Activated CD8-positive, alpha-beta memory T cell treated with anti-CD3 and anti-CD28 coated beads for 36 hours (primary cell): ENCODE data around the gene EPOP. TPM values are rescaled to one million over a fixed set of nuclear protein-coding genes. Genes with fewer than 3 reads are reported as not detected.

ENCODE experiments used
- CTCF ChIA-PET: fragments of 350-600 bp; sonication (Branson Sonifier 250); formaldehyde crosslinking; loops from one replicate; lab custom pipeline; 2021; ENCODE audit warnings: antibody characterized with exemption; lab: Charles Lee
- POLR2A ChIA-PET: fragments of 350-600 bp; sonication (Branson Sonifier 250); formaldehyde crosslinking; loops from one replicate; lab custom pipeline; 2021; ENCODE audit warnings: antibody characterized with exemption; lab: Charles Lee
- total RNA-seq, 2 experiments: library from RNA; stranded (reverse); gene quantifications; one replicate each; pipeline ENCODE4 v1.2.3, GENCODE V29; 2021

The EPOP gene
- total RNA-seq, 2 experiments from 2014 or later, result 56.1 to 56.7 TPM

GRCh38 chr17:38709104-38709820, 34.5 kb upstream of the EPOP start:
- POLR2A ChIA-PET, result interaction anchor here (1.6 kb wide), 1 partner anchor 10 kb away, joined by 9 read pairs; no protein-coding TSS in a partner anchor

GRCh38 chr17:38707678-38708351, 33.1 kb upstream of the EPOP start:
- ChIA-PET POLR2A (interaction anchor here (0.9 to 2.3 kb wide), 2 partner anchors 12 to 44 kb away, joined by 3 to 6 read pairs; partner anchors contain the start of gene PSMB3), CTCF (interaction anchor here (1.3 to 4.0 kb wide), 5 partner anchors 12 to 33 kb away, joined by 3 to 20 read pairs (median 7); partner anchors contain the start of gene EPOP)

More at GRCh38 chr17:38709104-38709820, 34.5 kb upstream of the EPOP start:
- CTCF ChIA-PET, result interaction anchor here (1.0 to 4.0 kb wide), 5 partner anchors 19 to 33 kb away, joined by 3 to 20 read pairs (median 7); no protein-coding TSS in a partner anchor

- CTCF ChIA-PET, result interaction anchor here (1.3 to 4.0 kb wide), 7 partner anchors 9 to 39 kb away, joined by 3 to 20 read pairs (median 5); partner anchors contain the start of gene EPOP
- POLR2A ChIA-PET, result interaction anchor here (0.7 to 2.3 kb wide), 6 partner anchors 10 to 46 kb away, joined by 3 to 13 read pairs (median 5); partner anchors contain the start of genes CISD3 and PSMB3
Observed at GRCh38 chr17:38706505-38707216, 31.9 kb upstream of the EPOP start.

GRCh38 chr17:38705803-38706504, 31.2 kb upstream of the EPOP start:
- ChIA-PET CTCF (interaction anchor here (1.1 to 4.0 kb wide), 9 partner anchors 9 to 147 kb away, joined by 3 to 20 read pairs (median 3); partner anchors contain the start of gene EPOP), POLR2A (interaction anchor here (0.7 to 3.6 kb wide), 10 partner anchors 10 to 148 kb away, joined by 3 to 17 read pairs (median 4); partner anchors contain the start of gene CISD3)

GRCh38 chr17:38705523-38705802, 30.7 kb upstream of the EPOP start:
- ChIA-PET POLR2A (interaction anchor here (0.7 to 3.6 kb wide), 8 partner anchors 11 to 164 kb away, joined by 3 to 17 read pairs (median 4); partner anchors contain the start of gene LASP1), CTCF (interaction anchor here (1.1 to 4.0 kb wide), 7 partner anchors 14 to 147 kb away, joined by 3 to 20 read pairs (median 4); partner anchors contain the start of gene EPOP)

- POLR2A ChIA-PET, result interaction anchor here (0.7 to 3.6 kb wide), 8 partner anchors 12 to 165 kb away, joined by 3 to 17 read pairs (median 4); partner anchors contain the start of gene LASP1
- CTCF ChIA-PET, result interaction anchor here (1.0 to 4.0 kb wide), 9 partner anchors 13 to 146 kb away, joined by 3 to 20 read pairs (median 3); partner anchors contain the start of gene EPOP
Observed at GRCh38 chr17:38704606-38705522, 30.1 kb upstream of the EPOP start, which contains the start of gene MLLT6. MLLT6 (plus strand) TSS chr17:38705273; CDS start chr17:38705633, 360 bp downstream.

GRCh38 chr17:38703742-38704605, 29.2 kb upstream of the EPOP start:
- ChIA-PET POLR2A (interaction anchor here (1.0 to 3.6 kb wide), 5 partner anchors 24 to 165 kb away, joined by 3 to 17 read pairs (median 4); partner anchors contain the start of gene LASP1), CTCF (interaction anchor here (1.0 to 1.5 kb wide), 5 partner anchors 24 to 31 kb away, joined by 3 to 5 read pairs (median 4); partner anchors contain the start of gene EPOP)

GRCh38 chr17:38702916-38703741, 28.4 kb upstream of the EPOP start:
- ChIA-PET CTCF (interaction anchor here (0.6 to 2.5 kb wide), 2 partner anchors 27 to 50 kb away, joined by 3 to 18 read pairs; partner anchors contain the start of gene EPOP), POLR2A (interaction anchor here (1.0 to 3.6 kb wide), 2 partner anchors 25 to 28 kb away, joined by 3 to 17 read pairs; no protein-coding TSS in a partner anchor)

- POLR2A ChIA-PET, result interaction anchor here (0.6 to 3.6 kb wide), 6 partner anchors 13 to 50 kb away, joined by 3 to 26 read pairs (median 8); partner anchors contain the start of genes EPOP and PSMB3
- CTCF ChIA-PET, result interaction anchor here (0.6 to 2.7 kb wide), 3 partner anchors 26 to 49 kb away, joined by 3 to 18 read pairs (median 9); partner anchors contain the start of gene EPOP
Observed at GRCh38 chr17:38702166-38702915, 27.6 kb upstream of the EPOP start.

- CTCF ChIA-PET, result interaction anchor here (0.8 to 2.7 kb wide), 4 partner anchors 25 to 33 kb away, joined by 3 to 18 read pairs (median 10); partner anchors contain the start of gene EPOP
Observed at GRCh38 chr17:38701504-38702165, 26.9 kb upstream of the EPOP start.

GRCh38 chr17:38698760-38699159, 24.0 kb upstream of the EPOP start:
- ChIA-PET POLR2A (no interaction called here), CTCF (interaction anchor here (0.9 to 2.0 kb wide), 2 partner anchors 22 to 36 kb away, joined by 6 to 7 read pairs; no protein-coding TSS in a partner anchor)

More at GRCh38 chr17:38701504-38702165, 26.9 kb upstream of the EPOP start:
- POLR2A ChIA-PET, result interaction anchor here (0.6 to 2.9 kb wide), 6 partner anchors 14 to 152 kb away, joined by 3 to 26 read pairs (median 4); partner anchors contain the start of genes EPOP, PSMB3 and RPL23

GRCh38 chr17:38697061-38697820, 22.5 kb upstream of the EPOP start:
- CTCF ChIA-PET, result interaction anchor here (0.6 to 5.8 kb wide), 4 partner anchors 13 to 252 kb away, joined by 3 to 29 read pairs (median 3); no protein-coding TSS in a partner anchor
- POLR2A ChIA-PET, result interaction anchor here (1.0 kb wide), 1 partner anchor 21 kb away, joined by 4 read pairs; no protein-coding TSS in a partner anchor
